Stimulated activated CD4-positive, alpha-beta T cell treated with anti-CD3 and anti-CD28 coated beads, TNF-alpha, amount 100 ng/mL, for 4 hours (primary cell): Measurements from ENCODE around the gene HECA.
"Not testable (repeated sequence)": the region's sequence is repeated elsewhere in the genome, so short reads cannot be mapped to it uniquely, and the experiment has no call there.

Experiments
- DNase-seq, 3 experiments: peaks; one replicate each; pipeline ENCODE4 v3.0.0-alpha.2; 2020; ENCODE audit warnings: low read depth in 3 of 3

The HECA gene

GRCh38 chr6:139205843-139206242 is 71.0 kb downstream of the HECA start:
- DNase-seq, result no peak

- DNase-seq, result not testable (repeated sequence)
Measured at GRCh38 chr6:139210766-139211165, 75.9 kb downstream of the HECA start.

- DNase-seq, result not testable (repeated sequence)
Measured at GRCh38 chr6:139212460-139212859, 77.6 kb downstream of the HECA start.

- peak; percentile 39 to 61 (median 51) for DNase-seq
Measured at GRCh38 chr6:139219271-139219729, 84.4 kb downstream of the HECA start.

GRCh38 chr6:139219746-139220145 is 84.9 kb downstream of the HECA start:
- no peak for DNase-seq

GRCh38 chr6:139228387-139228786 is 93.5 kb downstream of the HECA start:
- DNase-seq, result not testable (repeated sequence)
